Panc1 (cell line): ENCODE data around the gene ACOD1. TPM values are rescaled to one million over a fixed set of nuclear protein-coding genes. Genes with fewer than 3 reads are reported as not detected.
A peak's percentile ranks its signal among the peaks of the same experiment; 100 is the strongest.

Experiments used
- ATAC-seq: fragments of 200-7000 bp; cut with Tn5 transposase; 2 replicates; pipeline ENCODE4 v1.9.1; 2020; ENCODE audit warnings: mild to moderate bottlenecking, moderate library complexity
- BruUV-seq: library from RNA; stranded (reverse); fragments of 400-500 nt; replicated peaks from 2 replicates; lab custom pipeline; 2021; lab: Mats Ljungman, UMichigan
- CTCF ChIA-PET: fragments of 300-600 bp; sonication (Branson Sonifier 250); formaldehyde crosslinking; loops from one replicate; lab custom pipeline; 2022; ENCODE audit warnings: antibody characterized with exemption; lab: Charles Lee
- POLR2A ChIA-PET: fragments of 300-600 bp; sonication (Branson Sonifier 250); formaldehyde crosslinking; loops from one replicate; lab custom pipeline; 2022; ENCODE audit warnings: antibody characterized with exemption; lab: Charles Lee
- DNase-seq: peaks from one replicate; pipeline ENCODE4 v3.0.0-alpha.2; 2010; ENCODE audit warnings: low read depth, low spot score
- H3K27ac ChIP-seq: 2 replicates; pipeline ENCODE4 v1.5.1; 2011; ENCODE audit warnings: mild to moderate bottlenecking, low read length, inconsistent platforms
- H3K27me3 ChIP-seq: fragments of 200-500 bp; sonication (Bioruptor generic); 2 replicates; pipeline ENCODE4 v1.6.0; 2014; ENCODE audit warnings: low read length, inconsistent platforms; ENCODE audit not compliant: control insufficient read depth, insufficient read depth
- H3K36me3 ChIP-seq: fragments of 200-500 bp; sonication (Bioruptor generic); 2 replicates; pipeline ENCODE4 v1.5.1; 2014; ENCODE audit warnings: inconsistent platforms, mild to moderate bottlenecking, low read length, moderate library complexity; ENCODE audit not compliant: control insufficient read depth, insufficient read depth
- H3K4me1 ChIP-seq: 2 replicates; pipeline ENCODE4 v1.5.1; 2011; ENCODE audit warnings: inconsistent platforms, mild to moderate bottlenecking, low read length, moderate library complexity; ENCODE audit not compliant: control insufficient read depth, insufficient read depth
- H3K4me3 ChIP-seq, 2 experiments: 2 replicates each; pipeline ENCODE4 v1.5.1; 2011 to 2012; ENCODE audit warnings: low read depth in 2 of 2, low read length in 2 of 2, mild to moderate bottlenecking in 2 of 2, inconsistent platforms in 1 of 2, moderate library complexity in 1 of 2
- H3K9me3 ChIP-seq: fragments of 200-500 bp; sonication (Bioruptor generic); 2 replicates; pipeline ENCODE4 v1.5.1; 2014; ENCODE audit warnings: low read depth, mild to moderate bottlenecking, inconsistent platforms, low read length, moderate library complexity; ENCODE audit not compliant: control insufficient read depth, insufficient read depth
- POLR2AphosphoS5 ChIP-seq: IDR thresholded peaks from 2 replicates; pipeline ENCODE4 v1.6.1; 2012; ENCODE audit warnings: mild to moderate bottlenecking, low read depth, low read length, moderate library complexity
- SIN3A ChIP-seq: IDR thresholded peaks from 2 replicates; pipeline ENCODE4 v1.6.1; 2012; ENCODE audit warnings: low read depth, mild to moderate bottlenecking, low read length, moderate library complexity, borderline replicate concordance; ENCODE audit not compliant: insufficient read depth
- TCF7L2 ChIP-seq: IDR thresholded peaks from 2 replicates; pipeline ENCODE4 v1.6.1; 2011; ENCODE audit warnings: mild to moderate bottlenecking, low read depth, low read length, inconsistent platforms
- in situ Hi-C: cut with HindIII; loops from 2 replicates; pipeline ENCODE4 v1.10.0; 2016; ENCODE audit warnings: low sequenced_read_pairs, low pct_unique_long_range_greater_than_20kb
- intact Hi-C: fragments of 100-400 bp; cut with micrococcal nuclease; formaldehyde crosslinking; loops from one replicate; pipeline ENCODE4 v1.10.0; 2022; ENCODE audit not compliant: unreplicated experiment
- total RNA-seq: library from RNA; stranded (reverse); gene quantifications from one replicate; pipeline ENCODE4 v1.2.1, GENCODE V29; 2021; ENCODE audit not compliant: unreplicated experiment
- TF ChIP-seq, protein P1 (sequence below), 2 experiments: IDR thresholded peaks; 2 replicates each; pipeline ENCODE4 v1.6.1; 2011 to 2012; ENCODE audit warnings: low read depth in 2 of 2, control low read depth in 1 of 2, low read length in 1 of 2, mild to moderate bottlenecking in 1 of 2, moderate library complexity in 1 of 2; ENCODE audit not compliant: insufficient read depth in 1 of 2
- TF ChIP-seq, protein P2 (sequence below): fragments of 450-650 bp; IDR thresholded peaks from 2 replicates; pipeline ENCODE4 v1.5.1; 2017; ENCODE audit warnings: mild to moderate bottlenecking

The ACOD1 gene
- total RNA-seq, 1 experiment from 2014 or later: not detected

DNA sequence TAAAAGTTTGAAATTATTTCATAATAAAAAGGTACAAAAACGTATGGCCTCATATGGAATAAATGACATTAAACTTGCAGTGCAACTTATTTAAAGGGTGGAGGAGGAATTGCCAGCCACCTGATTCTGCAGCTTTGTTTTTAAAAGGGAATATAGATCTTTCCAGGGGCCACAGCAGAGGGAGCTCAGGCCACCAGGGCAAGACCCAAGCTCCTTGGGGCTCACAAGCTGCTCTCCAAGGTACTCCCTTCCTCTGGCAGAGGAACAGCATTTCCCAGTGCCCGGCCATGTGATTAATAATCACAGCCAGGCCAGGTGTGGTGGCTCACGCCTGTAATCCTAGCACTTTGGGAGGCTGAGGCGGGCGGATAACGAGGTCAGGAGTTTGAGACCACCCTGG is 6.2 kb downstream of the ACOD1 start:
- TF ChIP-seq POLR2AphosphoS5 (no peak), TCF7L2 (no peak), SIN3A (no peak)
- TF ChIP-seq, protein P1, sequence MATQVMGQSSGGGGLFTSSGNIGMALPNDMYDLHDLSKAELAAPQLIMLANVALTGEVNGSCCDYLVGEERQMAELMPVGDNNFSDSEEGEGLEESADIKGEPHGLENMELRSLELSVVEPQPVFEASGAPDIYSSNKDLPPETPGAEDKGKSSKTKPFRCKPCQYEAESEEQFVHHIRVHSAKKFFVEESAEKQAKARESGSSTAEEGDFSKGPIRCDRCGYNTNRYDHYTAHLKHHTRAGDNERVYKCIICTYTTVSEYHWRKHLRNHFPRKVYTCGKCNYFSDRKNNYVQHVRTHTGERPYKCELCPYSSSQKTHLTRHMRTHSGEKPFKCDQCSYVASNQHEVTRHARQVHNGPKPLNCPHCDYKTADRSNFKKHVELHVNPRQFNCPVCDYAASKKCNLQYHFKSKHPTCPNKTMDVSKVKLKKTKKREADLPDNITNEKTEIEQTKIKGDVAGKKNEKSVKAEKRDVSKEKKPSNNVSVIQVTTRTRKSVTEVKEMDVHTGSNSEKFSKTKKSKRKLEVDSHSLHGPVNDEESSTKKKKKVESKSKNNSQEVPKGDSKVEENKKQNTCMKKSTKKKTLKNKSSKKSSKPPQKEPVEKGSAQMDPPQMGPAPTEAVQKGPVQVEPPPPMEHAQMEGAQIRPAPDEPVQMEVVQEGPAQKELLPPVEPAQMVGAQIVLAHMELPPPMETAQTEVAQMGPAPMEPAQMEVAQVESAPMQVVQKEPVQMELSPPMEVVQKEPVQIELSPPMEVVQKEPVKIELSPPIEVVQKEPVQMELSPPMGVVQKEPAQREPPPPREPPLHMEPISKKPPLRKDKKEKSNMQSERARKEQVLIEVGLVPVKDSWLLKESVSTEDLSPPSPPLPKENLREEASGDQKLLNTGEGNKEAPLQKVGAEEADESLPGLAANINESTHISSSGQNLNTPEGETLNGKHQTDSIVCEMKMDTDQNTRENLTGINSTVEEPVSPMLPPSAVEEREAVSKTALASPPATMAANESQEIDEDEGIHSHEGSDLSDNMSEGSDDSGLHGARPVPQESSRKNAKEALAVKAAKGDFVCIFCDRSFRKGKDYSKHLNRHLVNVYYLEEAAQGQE (IDR thresholded peaks at IDR 0.05; ENCODE audit: insufficient read depth in 1 of 2, low read depth in 2 of 2, low read length in 1 of 2): peak; percentile 64 to 67
- TF ChIP-seq, protein P2, sequence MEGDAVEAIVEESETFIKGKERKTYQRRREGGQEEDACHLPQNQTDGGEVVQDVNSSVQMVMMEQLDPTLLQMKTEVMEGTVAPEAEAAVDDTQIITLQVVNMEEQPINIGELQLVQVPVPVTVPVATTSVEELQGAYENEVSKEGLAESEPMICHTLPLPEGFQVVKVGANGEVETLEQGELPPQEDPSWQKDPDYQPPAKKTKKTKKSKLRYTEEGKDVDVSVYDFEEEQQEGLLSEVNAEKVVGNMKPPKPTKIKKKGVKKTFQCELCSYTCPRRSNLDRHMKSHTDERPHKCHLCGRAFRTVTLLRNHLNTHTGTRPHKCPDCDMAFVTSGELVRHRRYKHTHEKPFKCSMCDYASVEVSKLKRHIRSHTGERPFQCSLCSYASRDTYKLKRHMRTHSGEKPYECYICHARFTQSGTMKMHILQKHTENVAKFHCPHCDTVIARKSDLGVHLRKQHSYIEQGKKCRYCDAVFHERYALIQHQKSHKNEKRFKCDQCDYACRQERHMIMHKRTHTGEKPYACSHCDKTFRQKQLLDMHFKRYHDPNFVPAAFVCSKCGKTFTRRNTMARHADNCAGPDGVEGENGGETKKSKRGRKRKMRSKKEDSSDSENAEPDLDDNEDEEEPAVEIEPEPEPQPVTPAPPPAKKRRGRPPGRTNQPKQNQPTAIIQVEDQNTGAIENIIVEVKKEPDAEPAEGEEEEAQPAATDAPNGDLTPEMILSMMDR: no peak
- in situ Hi-C loops: no loop called here
- Histone ChIP-seq H3K4me1 (no peaks in the 10 kb centered on the region), H3K27me3 (no peaks in the 10 kb centered on the region), H3K4me3 (no peak overlapping the region), H3K9me3 (no peaks in the 10 kb centered on the region), H3K36me3 (no peaks in the 10 kb centered on the region), H3K27ac (no peak overlapping the region)
- no TSS peak for BruUV-seq
- ChIA-PET CTCF (no interaction called here), POLR2A (no interaction called here)
- intact Hi-C loops: no loop called here
- DNase-seq: no peak
- no peak for ATAC-seq

DNA sequence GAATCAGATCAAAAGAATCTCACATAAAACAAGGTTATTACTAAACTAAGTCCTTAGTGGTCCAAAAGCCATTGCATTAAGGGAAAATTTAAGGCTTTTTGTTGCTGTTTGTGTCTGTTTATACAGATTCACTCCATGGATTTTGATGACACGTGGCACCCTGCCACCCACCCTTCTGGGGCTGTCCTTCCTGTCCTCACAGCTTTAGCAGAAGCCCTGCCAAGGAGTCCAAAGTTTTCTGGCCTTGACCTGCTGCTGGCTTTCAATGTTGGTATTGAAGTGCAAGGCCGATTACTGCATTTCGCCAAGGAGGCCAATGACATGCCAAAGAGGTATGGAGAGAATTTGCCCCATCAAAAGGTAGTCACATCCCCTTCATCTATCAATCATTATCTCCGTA is 6.9 kb downstream of the ACOD1 start:
- H3K9me3 ChIP-seq: no peaks in the 10 kb centered on the region
- H3K36me3 ChIP-seq: no peaks in the 10 kb centered on the region
- no TSS peak for BruUV-seq
- no peak for DNase-seq
- H3K4me3 ChIP-seq: no peak overlapping the region
- H3K27ac ChIP-seq: no peak overlapping the region
- H3K4me1 ChIP-seq: no peaks in the 10 kb centered on the region
- no peaks in the 10 kb centered on the region for H3K27me3 ChIP-seq
- TF ChIP-seq, protein P2: no peak
- TF ChIP-seq, protein P1 (IDR thresholded peaks at IDR 0.05; ENCODE audit: insufficient read depth in 1 of 2, low read depth in 2 of 2, low read length in 1 of 2): no peak
- TF ChIP-seq TCF7L2 (no peak), POLR2AphosphoS5 (no peak), SIN3A (no peak)
- ATAC-seq: no peak
- intact Hi-C loops (no loop called here), in situ Hi-C loops (no loop called here)
- ChIA-PET POLR2A (no interaction called here), CTCF (no interaction called here)
